ENCODE measurements around the gene MSANTD7. TPM values are rescaled to one million over a fixed set of nuclear protein-coding genes. Genes with fewer than 3 reads are reported as not detected.

MSANTD7 gene
- total RNA-seq, 1 donor from 2014 or later = 22.3 TPM

DNA sequence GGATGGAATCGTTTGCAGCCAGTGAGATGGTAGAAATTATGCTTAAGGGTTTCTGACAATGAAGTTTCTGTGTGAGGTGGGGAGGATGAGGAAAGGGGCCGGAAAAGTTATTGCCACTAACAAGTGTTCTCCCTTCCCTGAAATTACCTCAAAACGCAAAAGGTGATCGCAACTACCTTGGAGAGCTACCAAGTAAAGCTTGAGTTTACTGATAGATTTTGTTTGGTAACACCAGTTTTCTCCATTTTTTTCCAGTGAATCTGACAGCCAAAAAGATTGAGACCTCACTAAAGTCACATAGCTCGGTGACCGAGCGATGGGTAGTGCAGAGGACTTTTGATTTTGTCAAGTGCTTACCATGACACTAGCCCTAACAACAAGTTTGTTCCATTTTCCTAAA is 42.1 kb downstream of the MSANTD7 start:
- DNase-seq (ENCODE audit: low read depth, low spot score) = no peak

DNA sequence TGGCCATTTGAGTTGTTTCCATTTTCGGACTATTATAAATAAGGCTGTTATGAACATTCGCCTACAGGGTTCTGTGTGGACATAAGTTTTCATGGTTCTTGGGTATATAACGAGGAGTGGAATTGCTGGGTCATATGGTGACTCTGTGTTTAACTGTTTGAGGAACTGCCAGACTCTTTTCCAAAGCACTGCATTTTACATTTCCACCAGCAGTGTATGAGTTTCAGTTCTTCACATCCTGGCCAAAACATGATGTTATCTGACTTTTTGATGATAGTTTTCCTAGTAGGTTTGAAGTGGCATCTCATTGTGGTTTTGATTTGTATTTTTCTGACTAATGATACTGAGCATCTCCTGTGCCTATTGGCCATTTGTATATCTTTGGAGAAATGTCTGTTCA is 46.0 kb downstream of the MSANTD7 start:
- no peak for DNase-seq (ENCODE audit: low read depth, low spot score)

Other genes starting within 250 kb of the MSANTD7 start
- 117 and 174 TPM in 2 replicates for gene FAM107B, start 63.4 kb upstream of the MSANTD7 start, total RNA-seq
- gene CDNF, start 269 bp upstream of the MSANTD7 start, total RNA-seq = 0.11 and 0.79 TPM in 2 replicates
- 16.2 and 17.1 TPM in 2 replicates for gene HSPA14, start within 50 bp of the MSANTD7 start, total RNA-seq
- 13.9 and 37.7 TPM in 2 replicates for gene SUV39H2, start 40.6 kb downstream of the MSANTD7 start, total RNA-seq
- gene DCLRE1C, start 115.8 kb downstream of the MSANTD7 start, total RNA-seq = 7.5 and 9.3 TPM in 2 replicates
- gene MEIG1, start 121.1 kb downstream of the MSANTD7 start, total RNA-seq = 0.32 TPM in 1 of 2 replicates, not detected in the other
- 0.14 TPM in 1 of 2 replicates, not detected in the other for gene OLAH, start 205.6 kb downstream of the MSANTD7 start, total RNA-seq